Naive B cell (primary cell): ENCODE measurements around the gene NSD1. TPM values are rescaled to one million over a fixed set of nuclear protein-coding genes. Genes with fewer than 3 reads are reported as not detected.

Experiments
- ATAC-seq, 2 donors: fragments of 150-1000 bp; cut with Tn5 transposase; 2 replicates each; pipeline ENCODE4 v1.10.0; 2021; ENCODE audit warnings: low read depth in 2 of 2, mild to moderate bottlenecking in 2 of 2, moderate library complexity in 2 of 2
- DNase-seq: peaks from one replicate; pipeline ENCODE4 v3.0.0; 2022
- H3K27ac Mint-ChIP-seq, 6 donors: one replicate each; pipeline ENCODE4 v1.8.0; 2020 to 2022; ENCODE audit warnings: mild to moderate bottlenecking in 6 of 6, mixed read lengths in 6 of 6, moderate library complexity in 5 of 6, inconsistent platforms in 2 of 6
- H3K27me3 Mint-ChIP-seq, 3 donors: one replicate each; pipeline ENCODE4 v1.8.0; 2021 to 2022; ENCODE audit warnings: mixed read lengths in 3 of 3, mild to moderate bottlenecking in 1 of 3
- H3K36me3 Mint-ChIP-seq, 2 donors: one replicate each; pipeline ENCODE4 v1.8.0; 2020 to 2022; ENCODE audit warnings: mixed read lengths in 2 of 2, inconsistent platforms in 1 of 2, mild to moderate bottlenecking in 1 of 2
- H3K4me1 Mint-ChIP-seq, 3 donors: one replicate each; pipeline ENCODE4 v1.8.0; 2020 to 2022; ENCODE audit warnings: mixed read lengths in 3 of 3, inconsistent platforms in 1 of 3, mild to moderate bottlenecking in 1 of 3, moderate library complexity in 1 of 3
- H3K4me3 Mint-ChIP-seq, 8 donors: one replicate each; pipeline ENCODE4 v1.8.0; 2020 to 2022; ENCODE audit warnings: mild to moderate bottlenecking in 8 of 8, mixed read lengths in 8 of 8, moderate library complexity in 8 of 8, inconsistent platforms in 2 of 8
- H3K9me3 Mint-ChIP-seq, 7 donors: one replicate each; pipeline ENCODE4 v1.8.0; 2020 to 2022; ENCODE audit warnings: mixed read lengths in 7 of 7, mild to moderate bottlenecking in 5 of 7, inconsistent platforms in 2 of 7, moderate library complexity in 1 of 7
- polyA plus RNA-seq, 6 donors: library from polyadenylated mRNA; unstranded; fragments of 300-500 nt; fragmentation: Illumina TruSeq; gene quantifications; one replicate each; pipeline ENCODE4 v1.2.3, GENCODE V29; 2021; ENCODE audit warnings: low read depth in 6 of 6

Gene NSD1
- polyA plus RNA-seq, 6 donors from 2014 or later, result 32.4 to 87.7 (median 46.1) TPM

GRCh38 chr5:177311392-177311722, 177.8 kb downstream of the NSD1 start:
- H3K9me3 Mint-ChIP-seq, result no peaks in the 10 kb centered on the region
- no peak for DNase-seq
- H3K27me3 Mint-ChIP-seq, result no peaks in the 10 kb centered on the region
- peak overlapping the region in 1 of 6 donors; percentile 57 for H3K27ac Mint-ChIP-seq
- ATAC-seq, result no peak
- peaks cover 0 to 6% of the 10 kb centered on the region in 2 donors for H3K36me3 Mint-ChIP-seq
- H3K4me1 Mint-ChIP-seq, result peaks cover 21 to 42% (median 31%) of the 10 kb centered on the region in 3 donors
- H3K4me3 Mint-ChIP-seq, result peak overlapping the region; percentile 63 to 91 (median 76)

- Mint-ChIP-seq H3K36me3 (peaks cover 0 to under 1% of the 10 kb centered on the region in 2 donors), H3K9me3 (no peaks in the 10 kb centered on the region), H3K27me3 (no peaks in the 10 kb centered on the region), H3K27ac (peak within 1 kb of the TSS in 5 of 6 donors; percentile 57 to 87 (median 79)), H3K4me1 (peaks cover 18 to 42% (median 29%) of the 10 kb centered on the region in 3 donors), H3K4me3 (peak within 1 kb of the TSS; percentile 73 to 94 (median 91))
- ATAC-seq (peak; percentile 89 to 91), DNase-seq (peak; percentile 90)
Measured at GRCh38 chr5:177311723-177312648, 178.4 kb downstream of the NSD1 start, which contains the start of gene MXD3. Gene MXD3, minus strand, starts transcription at chr5:177311898. Its CDS starts 68 bp downstream, at chr5:177311830.

DNA sequence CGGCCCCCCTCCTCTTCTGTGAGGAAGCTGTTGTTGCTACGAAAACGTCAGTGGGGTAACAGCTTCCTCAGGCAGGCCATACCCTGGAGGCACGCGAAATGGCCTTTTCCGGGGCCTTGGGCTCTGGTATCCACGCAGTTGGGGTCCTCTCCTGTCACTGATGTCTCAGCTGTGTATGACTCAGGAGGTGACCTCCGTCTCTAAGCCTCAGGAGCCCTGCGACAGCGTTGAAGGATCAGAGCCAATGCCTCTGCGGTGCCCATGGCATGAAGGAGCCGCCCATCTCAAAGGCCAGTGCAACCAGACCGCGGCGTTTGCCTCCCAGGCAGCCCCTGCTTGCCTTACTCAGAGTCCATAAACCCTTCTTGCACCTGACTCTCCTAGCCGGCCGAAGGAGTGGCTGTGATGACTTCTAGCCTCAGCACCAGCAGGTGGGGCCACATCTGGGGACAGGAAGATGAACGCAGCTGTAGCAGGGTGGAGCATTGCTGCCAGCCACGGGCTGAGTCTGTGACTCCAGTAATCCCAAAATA, 179.1 kb downstream of the NSD1 start:
- DNase-seq, result no peak
- H3K9me3 Mint-ChIP-seq, result no peaks in the 10 kb centered on the region
- peaks cover 17 to 42% (median 33%) of the 10 kb centered on the region in 3 donors for H3K4me1 Mint-ChIP-seq
- H3K36me3 Mint-ChIP-seq, result no peaks in the 10 kb centered on the region
- ATAC-seq, result peak; percentile 4 to 11
- H3K4me3 Mint-ChIP-seq, result peak overlapping the region; percentile 70 to 92 (median 80)
- no peaks in the 10 kb centered on the region for H3K27me3 Mint-ChIP-seq
- peak overlapping the region in 3 of 6 donors; percentile 24 to 87 (median 83) for H3K27ac Mint-ChIP-seq

DNA sequence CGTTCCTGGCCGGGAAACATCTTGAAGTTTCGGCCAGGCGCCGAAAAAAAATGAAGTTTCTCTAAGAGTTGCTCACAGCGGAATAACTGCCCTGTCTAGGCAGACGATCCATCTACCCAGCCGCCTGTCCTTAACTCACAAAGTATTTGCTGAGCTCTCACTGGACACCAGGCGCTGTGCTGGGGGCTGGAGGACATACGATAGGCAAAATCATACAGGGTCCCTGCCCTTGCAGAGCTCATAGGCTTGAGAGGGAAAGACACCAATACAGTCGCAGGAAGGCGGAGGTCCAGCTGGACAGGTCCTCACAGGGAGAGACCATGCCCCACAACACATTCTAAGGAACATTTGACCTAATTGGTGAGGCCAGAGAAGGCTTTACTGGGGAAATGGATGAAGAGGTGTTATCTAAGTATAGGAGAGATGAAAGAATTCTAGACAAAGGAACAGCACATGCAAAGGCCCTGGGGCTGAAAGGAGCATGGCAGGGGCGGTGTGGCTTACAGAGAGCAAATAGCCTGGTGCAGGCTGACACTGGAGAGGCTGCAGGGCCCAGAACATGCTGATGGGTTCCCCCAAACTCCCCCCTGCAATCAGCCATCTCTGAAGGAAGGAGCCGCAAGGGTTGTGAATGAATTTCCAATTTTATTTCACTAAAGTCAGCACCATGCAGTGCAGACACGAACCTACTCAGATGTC, 180.1 kb downstream of the NSD1 start:
- peak overlapping the region in 1 of 6 donors; percentile 15 for H3K27ac Mint-ChIP-seq

GRCh38 chr5:177314376-177315342, 181.1 kb downstream of the NSD1 start:
- Mint-ChIP-seq H3K4me3 (no peak overlapping the region), H3K4me1 (peaks cover 22 to 41% (median 35%) of the 10 kb centered on the region in 3 donors), H3K36me3 (peaks cover 0 to 6% of the 10 kb centered on the region in 2 donors), H3K27me3 (no peaks in the 10 kb centered on the region), H3K27ac (peak overlapping the region in 1 of 6 donors; percentile 49), H3K9me3 (no peaks in the 10 kb centered on the region)
- ATAC-seq, result no peak
- DNase-seq, result no peak

More for the DNA sequence above, 180.1 kb downstream of the NSD1 start:
- no peak for DNase-seq
- H3K4me1 Mint-ChIP-seq, result peaks cover 22 to 48% (median 43%) of the 10 kb centered on the region in 3 donors
- no peaks in the 10 kb centered on the region for H3K9me3 Mint-ChIP-seq
- ATAC-seq, result no peak
- no peaks in the 10 kb centered on the region for H3K27me3 Mint-ChIP-seq
- no peaks in the 10 kb centered on the region for H3K36me3 Mint-ChIP-seq
- peak overlapping the region in 1 of 8 donors; percentile 12 for H3K4me3 Mint-ChIP-seq

DNA sequence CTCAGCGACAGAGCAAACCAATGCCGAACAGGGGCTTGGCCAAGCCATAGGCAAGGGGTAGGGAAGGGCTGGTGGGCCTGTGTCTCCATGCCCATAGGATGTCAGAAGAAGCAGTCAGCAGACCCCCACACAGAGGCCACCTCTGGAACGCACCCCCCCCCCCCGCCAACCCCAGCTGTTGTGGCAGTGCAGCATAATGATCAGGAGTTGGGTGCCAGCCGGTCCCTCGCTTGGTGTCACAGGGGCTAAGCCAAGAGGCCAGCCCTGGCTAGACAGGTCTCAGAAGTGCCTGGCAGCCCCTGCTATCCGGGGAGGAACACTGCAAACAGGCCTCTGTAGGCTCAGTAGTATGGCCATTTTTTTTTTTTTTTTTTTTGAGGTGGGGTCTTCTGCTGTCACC, 181.8 kb downstream of the NSD1 start:
- H3K4me1 Mint-ChIP-seq, result peaks cover 25 to 38% (median 34%) of the 10 kb centered on the region in 3 donors
- H3K36me3 Mint-ChIP-seq, result peaks cover 0 to 11% of the 10 kb centered on the region in 2 donors

DNA sequence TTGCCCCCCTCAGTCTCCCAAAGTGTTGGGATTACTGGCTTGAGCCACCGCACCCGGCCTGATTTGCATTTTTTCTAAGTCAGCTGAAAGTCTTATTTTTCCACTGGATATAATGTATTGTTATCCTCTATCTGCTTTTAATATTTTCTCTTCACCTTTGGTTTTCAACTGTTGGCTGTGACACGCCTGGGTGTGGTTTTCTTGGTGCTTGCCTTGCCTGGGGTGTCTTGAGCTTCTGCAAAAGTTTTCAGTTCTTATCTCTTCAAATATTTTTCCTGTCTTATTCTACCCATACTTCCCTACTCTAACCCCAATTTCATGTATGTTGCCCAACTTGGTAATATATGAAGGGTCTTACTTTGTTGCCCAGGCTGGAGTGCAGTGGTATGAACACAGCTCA, 182.4 kb downstream of the NSD1 start:
- Mint-ChIP-seq H3K36me3 (peaks cover 0 to 11% of the 10 kb centered on the region in 2 donors), H3K4me3 (no peak overlapping the region), H3K9me3 (no peaks in the 10 kb centered on the region), H3K27me3 (no peaks in the 10 kb centered on the region), H3K4me1 (peaks cover 23 to 39% (median 35%) of the 10 kb centered on the region in 3 donors), H3K27ac (no peak overlapping the region)
- ATAC-seq (no peak), DNase-seq (no peak)

More for the DNA sequence above, 181.8 kb downstream of the NSD1 start:
- no peaks in the 10 kb centered on the region for H3K9me3 Mint-ChIP-seq
- ATAC-seq (no peak), DNase-seq (no peak)
- H3K27me3 Mint-ChIP-seq, result no peaks in the 10 kb centered on the region
- no peak overlapping the region for H3K27ac Mint-ChIP-seq
- H3K4me3 Mint-ChIP-seq, result no peak overlapping the region

GRCh38 chr5:177317959-177318377, 184.4 kb downstream of the NSD1 start:
- no peaks in the 10 kb centered on the region for H3K9me3 Mint-ChIP-seq
- H3K36me3 Mint-ChIP-seq, result peaks cover 0 to 11% of the 10 kb centered on the region in 2 donors
- H3K27me3 Mint-ChIP-seq, result no peaks in the 10 kb centered on the region
- H3K4me1 Mint-ChIP-seq, result peaks cover 21 to 31% (median 24%) of the 10 kb centered on the region in 3 donors
- DNase-seq (peak; percentile 63), ATAC-seq (peak; percentile 61 to 72)
- peak overlapping the region in 1 of 6 donors; percentile 76 for H3K27ac Mint-ChIP-seq
- H3K4me3 Mint-ChIP-seq, result peak overlapping the region in 1 of 8 donors; percentile 6

DNA sequence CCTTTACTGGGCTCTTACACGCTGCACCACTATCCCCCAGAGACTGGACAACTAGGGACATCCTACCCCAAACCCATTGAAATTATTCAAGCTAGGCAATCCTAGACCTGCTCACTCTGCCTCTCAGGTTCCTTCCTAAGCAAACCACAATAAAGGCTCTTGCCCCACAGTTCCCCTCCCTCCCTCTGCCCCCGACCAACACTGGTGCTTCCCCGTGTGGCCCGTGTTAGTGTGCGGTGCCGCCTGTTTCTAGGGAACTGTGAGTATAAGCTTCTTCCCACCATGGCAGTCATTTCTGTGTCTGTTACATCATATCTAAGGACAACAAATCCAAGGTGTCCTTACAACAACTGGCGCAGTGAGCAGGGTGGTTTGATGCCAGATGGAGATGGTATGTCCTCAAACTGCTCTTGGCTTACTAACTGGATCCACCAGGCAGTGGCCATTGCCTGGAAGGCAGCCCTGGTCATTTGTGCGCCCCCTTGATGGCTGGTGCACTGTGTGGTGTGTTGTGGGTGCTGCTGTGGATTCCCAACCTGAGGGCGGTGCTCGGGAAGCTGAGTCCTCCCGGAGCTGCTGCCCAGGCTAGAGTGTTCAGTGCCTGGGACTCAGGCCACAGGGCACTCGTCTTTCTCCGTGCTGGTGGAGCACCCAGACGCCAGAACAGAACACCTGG, 186.5 kb downstream of the NSD1 start:
- no peak for ATAC-seq
- DNase-seq, result no peak
- Mint-ChIP-seq H3K27ac (peak overlapping the region in 1 of 6 donors; percentile 63), H3K36me3 (peaks cover 0 to 11% of the 10 kb centered on the region in 2 donors), H3K4me3 (peak overlapping the region in 1 of 8 donors; percentile 14), H3K9me3 (no peaks in the 10 kb centered on the region), H3K27me3 (no peaks in the 10 kb centered on the region), H3K4me1 (peaks cover 24 to 31% (median 31%) of the 10 kb centered on the region in 3 donors)

DNA sequence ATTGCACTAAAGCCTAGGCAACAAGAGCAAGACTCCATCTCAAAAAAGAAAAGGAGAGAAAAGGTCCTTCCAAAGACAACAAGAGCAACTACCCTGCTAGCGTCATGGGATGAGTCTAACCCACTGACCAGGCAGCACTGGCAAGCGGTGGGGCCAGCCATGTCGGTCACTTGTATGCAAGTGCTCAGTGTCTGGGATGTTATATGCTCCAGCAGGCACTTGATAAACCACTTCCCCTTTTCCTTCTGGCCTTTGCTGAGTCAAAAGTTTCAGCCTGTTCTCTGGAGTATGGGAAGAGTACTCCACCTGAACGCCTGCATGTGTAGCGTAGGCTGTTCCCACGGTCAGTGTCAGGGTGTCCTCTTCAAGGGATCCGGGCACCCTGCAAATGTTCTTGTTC, 187.3 kb downstream of the NSD1 start:
- DNase-seq (peak; percentile 35), ATAC-seq (peak; percentile 63 to 65)
- peaks cover 24 to 31% (median 31%) of the 10 kb centered on the region in 3 donors for H3K4me1 Mint-ChIP-seq
- peaks cover 0 to 11% of the 10 kb centered on the region in 2 donors for H3K36me3 Mint-ChIP-seq
- H3K9me3 Mint-ChIP-seq, result no peaks in the 10 kb centered on the region
- no peak overlapping the region for H3K4me3 Mint-ChIP-seq
- H3K27me3 Mint-ChIP-seq, result no peaks in the 10 kb centered on the region
- H3K27ac Mint-ChIP-seq, result peak overlapping the region in 1 of 6 donors; percentile 47

GRCh38 chr5:177325868-177326381, 192.4 kb downstream of the NSD1 start:
- H3K9me3 Mint-ChIP-seq, result no peaks in the 10 kb centered on the region
- no peaks in the 10 kb centered on the region for H3K36me3 Mint-ChIP-seq
- H3K4me3 Mint-ChIP-seq, result peak overlapping the region in 1 of 8 donors; percentile 51
- peak overlapping the region in 2 of 6 donors; percentile 56 to 66 for H3K27ac Mint-ChIP-seq
- DNase-seq, result no peak
- peaks cover 22 to 23% (median 22%) of the 10 kb centered on the region in 3 donors for H3K4me1 Mint-ChIP-seq
- ATAC-seq, result no peak
- H3K27me3 Mint-ChIP-seq, result no peaks in the 10 kb centered on the region
